Measurements from ENCODE around the gene OSTM1. TPM values are rescaled to one million over a fixed set of nuclear protein-coding genes. Genes with fewer than 3 reads are reported as not detected.

Gene OSTM1, protein sequence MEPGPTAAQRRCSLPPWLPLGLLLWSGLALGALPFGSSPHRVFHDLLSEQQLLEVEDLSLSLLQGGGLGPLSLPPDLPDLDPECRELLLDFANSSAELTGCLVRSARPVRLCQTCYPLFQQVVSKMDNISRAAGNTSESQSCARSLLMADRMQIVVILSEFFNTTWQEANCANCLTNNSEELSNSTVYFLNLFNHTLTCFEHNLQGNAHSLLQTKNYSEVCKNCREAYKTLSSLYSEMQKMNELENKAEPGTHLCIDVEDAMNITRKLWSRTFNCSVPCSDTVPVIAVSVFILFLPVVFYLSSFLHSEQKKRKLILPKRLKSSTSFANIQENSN
- total RNA-seq: 10 to 100 TPM; 34.5 to 57.9 (median 42.3) TPM
- 10 to 100 TPM; 17.3 to 19.5 TPM for polyA plus RNA-seq
- long read RNA-seq, donor 1, full-length matches to known transcripts: 72 of 85 reads
- long read RNA-seq, donor 1, partial matches to known transcripts: 3 of 85 reads
- long read RNA-seq, donor 1, other reads (novel, unspliced or antisense): 10 of 85 reads
- long read RNA-seq, donor 2, full-length matches to known transcripts: 66 of 72 reads
- long read RNA-seq, donor 2, partial matches to known transcripts: 0 of 72 reads
- long read RNA-seq, donor 2, other reads (novel, unspliced or antisense): 6 of 72 reads
- long read RNA-seq, donor 3, full-length matches to known transcripts: 175 of 198 reads
- long read RNA-seq, donor 3, partial matches to known transcripts: 8 of 198 reads
- long read RNA-seq, donor 3, other reads (novel, unspliced or antisense): 15 of 198 reads

DNA sequence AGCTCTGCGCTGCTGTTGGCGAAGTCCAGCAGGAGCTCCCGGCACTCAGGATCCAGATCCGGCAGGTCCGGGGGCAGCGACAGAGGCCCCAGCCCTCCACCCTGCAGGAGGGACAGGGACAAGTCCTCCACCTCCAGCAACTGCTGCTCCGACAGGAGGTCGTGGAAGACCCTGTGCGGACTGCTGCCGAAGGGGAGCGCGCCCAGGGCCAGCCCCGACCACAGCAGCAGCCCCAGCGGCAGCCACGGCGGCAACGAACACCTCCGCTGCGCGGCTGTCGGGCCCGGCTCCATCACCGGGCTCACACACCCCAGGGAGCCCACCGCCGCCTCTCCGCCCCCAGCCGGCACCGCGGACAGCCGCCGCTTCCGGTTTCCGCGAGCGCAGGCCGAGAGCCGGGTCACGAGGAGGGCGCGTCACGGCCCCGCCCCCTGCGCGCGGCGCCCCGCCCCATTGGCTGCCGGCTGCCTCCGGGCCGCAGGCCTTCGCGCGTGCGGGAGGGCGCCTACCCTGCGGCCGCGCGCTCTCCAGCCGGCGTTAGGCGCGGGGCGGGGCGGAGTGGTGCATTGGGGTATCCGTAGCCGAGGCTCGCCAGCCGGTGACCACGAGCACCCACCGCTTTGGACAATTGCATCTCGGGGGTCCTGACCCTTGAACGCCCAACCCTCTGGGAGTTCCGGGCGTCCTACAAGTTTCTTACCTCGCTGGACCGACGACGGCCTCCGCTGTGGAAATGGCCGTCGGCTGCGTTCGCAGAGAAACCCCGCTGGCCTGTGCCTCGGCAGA is at the start of gene OSTM1:
Gene OSTM1 (minus strand): TSS at position 383 of the 786 bp plus-strand sequence. CDS start 90 bp downstream, at position 293.
- intact Hi-C loops (cut with DNase I): loop anchor here in 1 of 10 donors (10.0 kb wide), 1 partner anchor 190 kb away; the partner anchor contains the start of gene SNX3

DNA sequence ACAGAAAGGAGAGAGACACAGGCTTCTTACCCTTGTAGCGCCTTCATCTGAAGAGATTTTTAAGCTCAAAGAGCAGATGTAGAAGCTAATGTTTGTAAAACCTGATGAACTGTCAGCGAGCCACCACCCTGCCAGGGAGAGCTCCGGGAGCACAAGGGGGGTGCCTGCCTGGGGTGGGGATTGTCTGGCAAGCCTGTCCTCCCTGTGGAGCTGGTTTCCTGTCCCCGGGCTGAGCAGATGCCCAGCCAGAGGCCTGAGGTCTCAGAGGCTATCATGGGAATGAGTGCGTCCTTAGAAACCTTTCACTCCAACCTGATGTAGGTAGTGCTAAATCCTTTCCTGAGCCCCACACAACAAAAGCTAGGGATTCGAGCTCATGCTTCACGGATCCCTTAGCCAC is 49.4 kb upstream of the OSTM1 start:
- intact Hi-C loops (cut with DNase I): loop anchor here in 1 of 10 donors (5.0 kb wide), 1 partner anchor 43 kb away; the partner anchor contains the start of gene NR2E1
- no peak for ATAC-seq
- H3K9me3 ChIP-seq: no peaks in the 10 kb centered on the region
- peaks cover 3 to 15% (median 9%) of the 10 kb centered on the region in 9 donors for H3K4me1 ChIP-seq
- TF ChIP-seq, protein P1, sequence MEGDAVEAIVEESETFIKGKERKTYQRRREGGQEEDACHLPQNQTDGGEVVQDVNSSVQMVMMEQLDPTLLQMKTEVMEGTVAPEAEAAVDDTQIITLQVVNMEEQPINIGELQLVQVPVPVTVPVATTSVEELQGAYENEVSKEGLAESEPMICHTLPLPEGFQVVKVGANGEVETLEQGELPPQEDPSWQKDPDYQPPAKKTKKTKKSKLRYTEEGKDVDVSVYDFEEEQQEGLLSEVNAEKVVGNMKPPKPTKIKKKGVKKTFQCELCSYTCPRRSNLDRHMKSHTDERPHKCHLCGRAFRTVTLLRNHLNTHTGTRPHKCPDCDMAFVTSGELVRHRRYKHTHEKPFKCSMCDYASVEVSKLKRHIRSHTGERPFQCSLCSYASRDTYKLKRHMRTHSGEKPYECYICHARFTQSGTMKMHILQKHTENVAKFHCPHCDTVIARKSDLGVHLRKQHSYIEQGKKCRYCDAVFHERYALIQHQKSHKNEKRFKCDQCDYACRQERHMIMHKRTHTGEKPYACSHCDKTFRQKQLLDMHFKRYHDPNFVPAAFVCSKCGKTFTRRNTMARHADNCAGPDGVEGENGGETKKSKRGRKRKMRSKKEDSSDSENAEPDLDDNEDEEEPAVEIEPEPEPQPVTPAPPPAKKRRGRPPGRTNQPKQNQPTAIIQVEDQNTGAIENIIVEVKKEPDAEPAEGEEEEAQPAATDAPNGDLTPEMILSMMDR (IDR thresholded peaks at IDR 0.05): no peak
- H3K27ac ChIP-seq: no peak overlapping the region
- WGBS, 2 donors: 15 to 25% methylated on average over 7 of the region's 7 CpGs
- H3K27me3 ChIP-seq: peaks cover 12 to 100% (median 93%) of the 10 kb centered on the region in 7 donors
- H3K36me3 ChIP-seq: no peaks in the 10 kb centered on the region
- H3K4me3 ChIP-seq: no peak overlapping the region
- DNase-seq: no peak

More for the DNA sequence above, at the start of gene OSTM1:
- peaks cover 0 to 24% (median 18%) of the 10 kb centered on the region in 9 donors for H3K4me1 ChIP-seq
- no peaks in the 10 kb centered on the region for H3K36me3 ChIP-seq
- TF ChIP-seq, protein P1 (IDR thresholded peaks at IDR 0.05): peak in 2 of 9 donors; percentile 5 to 21
- WGBS, 2 donors: 0 to 1% methylated on average over 83 to 86 of the region's 86 CpGs
- ATAC-seq: peak; percentile 98 to 100 (median 100)
- no peaks in the 10 kb centered on the region for H3K27me3 ChIP-seq
- H3K27ac ChIP-seq: peak within 1 kb of the TSS; percentile 23 to 95 (median 86)
- DNase-seq: peak; percentile 91 to 94
- H3K4me3 ChIP-seq: peak within 1 kb of the TSS; percentile 76 to 100 (median 98)
- H3K9me3 ChIP-seq: no peaks in the 10 kb centered on the region

DNA sequence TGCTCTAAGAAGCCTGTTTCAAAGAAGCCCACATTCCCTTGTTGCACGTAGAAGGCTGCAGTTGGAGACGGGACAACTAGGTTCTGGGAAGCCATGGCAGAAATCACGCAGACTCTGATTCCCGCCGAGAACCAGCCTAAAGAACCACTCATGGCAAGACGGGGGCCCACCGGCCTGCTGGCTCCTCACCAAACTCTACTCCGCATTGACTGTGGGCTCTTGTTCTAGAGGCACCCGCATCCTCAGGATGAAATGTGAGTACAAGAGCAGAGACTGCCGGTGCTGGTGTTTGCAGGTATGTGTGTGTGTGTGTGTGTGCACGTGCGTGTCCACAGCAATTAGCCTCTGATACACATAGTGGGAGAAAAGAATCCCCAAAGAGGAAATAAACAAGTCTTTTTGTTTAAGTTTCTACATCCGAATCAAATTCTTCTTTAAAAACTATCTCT is 49.0 kb upstream of the OSTM1 start:
- DNase-seq (no peak), ATAC-seq (peak in 2 of 8 donors; percentile 8 to 21)
- Histone ChIP-seq H3K9me3 (no peaks in the 10 kb centered on the region), H3K4me1 (peaks cover 3 to 18% (median 12%) of the 10 kb centered on the region in 9 donors), H3K27me3 (peaks cover 12 to 100% (median 93%) of the 10 kb centered on the region in 7 donors), H3K4me3 (no peak overlapping the region), H3K27ac (no peak overlapping the region), H3K36me3 (no peaks in the 10 kb centered on the region)
- WGBS, 2 donors: 19 to 22% methylated on average over 13 of the region's 13 CpGs
- intact Hi-C loops (cut with DNase I): loop anchor here in 1 of 10 donors (5.0 kb wide), 1 partner anchor 44 kb away; the partner anchor contains the start of gene NR2E1
- TF ChIP-seq, protein P1 (IDR thresholded peaks at IDR 0.05): no peak
